ENCODE data around the gene HTR7.
"Not testable (repeated sequence)": the region's sequence is repeated elsewhere in the genome, so short reads cannot be mapped to it uniquely, and the experiment has no call there.

HTR7 gene

DNA sequence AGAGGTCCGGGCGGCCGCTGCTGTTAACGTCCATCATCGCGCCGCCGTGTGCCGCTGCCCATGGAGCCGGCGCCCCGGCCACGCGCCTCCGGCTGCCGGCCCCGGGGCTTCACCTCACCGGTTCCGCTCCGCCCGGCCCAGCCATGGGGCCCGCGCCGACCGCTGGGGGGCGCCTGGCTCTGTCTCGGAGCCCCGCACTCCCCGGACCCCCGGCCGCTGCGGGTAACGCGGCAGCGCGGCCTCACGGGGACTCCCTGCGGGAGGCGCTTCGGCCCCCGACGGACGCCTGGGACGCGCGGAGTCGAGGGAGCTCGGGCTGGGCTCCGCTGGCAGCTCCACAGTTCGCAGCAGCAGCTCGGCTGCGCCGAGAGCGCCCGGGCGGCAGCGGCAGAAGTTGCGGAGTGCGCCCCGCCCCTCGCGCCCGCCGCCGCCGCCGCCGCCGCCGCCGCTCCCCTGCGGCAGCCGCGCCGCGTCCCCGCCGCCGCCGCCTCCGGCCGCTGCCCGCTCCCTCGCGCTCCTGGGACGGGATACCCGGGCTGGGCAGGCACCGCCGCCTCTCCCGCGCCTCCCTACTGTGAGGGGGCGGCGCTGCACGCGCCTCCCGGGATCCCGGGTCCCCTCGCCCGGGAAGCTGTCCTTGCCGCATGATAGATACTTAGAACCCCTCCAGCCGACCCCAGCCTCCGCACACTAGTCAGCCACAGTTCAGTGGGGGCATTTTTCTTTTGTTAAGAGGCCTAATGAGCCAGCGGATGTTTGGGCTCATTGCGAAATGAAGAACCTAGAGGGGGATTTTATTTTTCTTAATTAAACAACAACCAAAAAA is at the start of gene HTR7:
TSS of gene HTR7 (minus strand) at position 405 of the 826 bp plus-strand sequence. CDS start at position 37, 368 bp downstream.
- DNase-seq (ENCODE audit: low spot score in 2 of 2), result peak; percentile 39 to 53
- peak; percentile 75 for ATAC-seq (replicated peaks; ENCODE audit: extremely low read depth, poor library complexity, severe bottlenecking)

GRCh38 chr10:90906596-90906995 is 48.8 kb upstream of the HTR7 start:
- H3K4me3 Mint-ChIP-seq, result no peak overlapping the region

More for the DNA sequence above, at the start of gene HTR7:
- Mint-ChIP-seq H3K4me1 (peaks cover 10% of the 10 kb centered on the region), H3K4me3 (peak within 1 kb of the TSS; percentile 88), H3K36me3 (ENCODE audit: insufficient read depth) (peaks cover 9% of the 10 kb centered on the region), H3K27ac (ENCODE audit: low read depth) (peak within 1 kb of the TSS; percentile 65), H3K27me3 (peaks cover 77% of the 10 kb centered on the region), H3K9me3 (no peaks in the 10 kb centered on the region)

GRCh38 chr10:90905925-90906324 is 48.1 kb upstream of the HTR7 start:
- H3K36me3 Mint-ChIP-seq (ENCODE audit: insufficient read depth), result peaks cover 15% of the 10 kb centered on the region
- H3K27ac Mint-ChIP-seq (ENCODE audit: low read depth), result no peak overlapping the region
- DNase-seq (ENCODE audit: low spot score in 2 of 2), result no peak
- H3K9me3 Mint-ChIP-seq, result no peaks in the 10 kb centered on the region
- no peaks in the 10 kb centered on the region for H3K4me1 Mint-ChIP-seq
- no peak for ATAC-seq (replicated peaks; ENCODE audit: extremely low read depth, poor library complexity, severe bottlenecking)
- H3K27me3 Mint-ChIP-seq, result no peaks in the 10 kb centered on the region
- H3K4me3 Mint-ChIP-seq, result no peak overlapping the region

More at GRCh38 chr10:90906596-90906995, 48.8 kb upstream of the HTR7 start:
- no peak for DNase-seq (ENCODE audit: low spot score in 2 of 2)
- peaks cover 10% of the 10 kb centered on the region for H3K36me3 Mint-ChIP-seq (ENCODE audit: insufficient read depth)
- no peaks in the 10 kb centered on the region for H3K4me1 Mint-ChIP-seq
- ATAC-seq (replicated peaks; ENCODE audit: extremely low read depth, poor library complexity, severe bottlenecking), result no peak
- no peaks in the 10 kb centered on the region for H3K9me3 Mint-ChIP-seq
- H3K27me3 Mint-ChIP-seq, result no peaks in the 10 kb centered on the region
- no peak overlapping the region for H3K27ac Mint-ChIP-seq (ENCODE audit: low read depth)

DNA sequence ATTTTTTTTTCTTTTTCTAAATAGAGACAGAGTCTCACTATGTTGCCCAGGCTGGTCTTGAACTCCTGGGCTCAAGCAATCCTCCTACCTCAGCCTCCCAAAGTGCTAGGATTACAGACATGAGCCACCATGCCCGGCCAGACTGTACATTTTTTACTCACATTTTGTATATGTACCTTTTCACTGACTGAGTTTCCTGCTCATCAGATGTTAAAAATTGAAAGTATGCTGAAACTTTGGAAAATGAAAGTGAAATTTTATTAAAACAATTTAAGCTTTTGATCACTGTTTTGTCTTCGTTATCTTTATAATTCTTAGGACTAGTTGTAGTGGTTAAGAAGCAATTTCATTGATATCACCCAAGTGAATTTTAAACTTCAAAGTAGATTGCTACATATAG is 39.1 kb upstream of the HTR7 start:
- H3K4me1 Mint-ChIP-seq; H3K27me3 Mint-ChIP-seq; DNase-seq (ENCODE audit: low spot score in 2 of 2); ATAC-seq (replicated peaks; ENCODE audit: extremely low read depth, poor library complexity, severe bottlenecking); H3K9me3 Mint-ChIP-seq; H3K4me3 Mint-ChIP-seq: not testable (repeated sequence)
- Mint-ChIP-seq H3K27ac (ENCODE audit: low read depth) (peak overlapping the region; percentile 72), H3K36me3 (ENCODE audit: insufficient read depth) (peaks cover 37% of the 10 kb centered on the region)

DNA sequence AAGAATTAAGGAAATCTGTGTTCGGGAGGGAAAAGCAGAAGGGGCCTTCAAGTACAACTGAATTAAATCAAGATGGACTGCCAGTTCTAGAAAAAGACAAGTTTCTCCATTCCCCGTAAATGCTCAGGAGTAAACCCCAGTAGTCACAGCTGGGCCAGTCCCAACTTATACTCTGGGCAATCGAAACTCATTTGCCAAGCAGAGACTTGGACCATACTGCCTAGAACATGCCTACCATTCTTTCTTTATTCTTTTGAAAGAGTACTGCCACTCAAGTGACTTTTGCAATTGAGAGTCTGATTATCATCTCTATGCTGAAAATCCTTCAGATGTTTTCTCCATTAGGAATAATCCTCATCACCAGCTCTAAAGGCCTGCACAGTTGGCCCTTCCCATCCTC is 35.4 kb upstream of the HTR7 start:
- no peak for DNase-seq (ENCODE audit: low spot score in 2 of 2)
- Mint-ChIP-seq H3K27me3 (no peaks in the 10 kb centered on the region), H3K36me3 (ENCODE audit: insufficient read depth) (peaks cover 53% of the 10 kb centered on the region), H3K27ac (ENCODE audit: low read depth) (no peak overlapping the region), H3K4me3 (no peak overlapping the region), H3K9me3 (no peaks in the 10 kb centered on the region), H3K4me1 (peaks cover 13% of the 10 kb centered on the region)
- no peak for ATAC-seq (replicated peaks; ENCODE audit: extremely low read depth, poor library complexity, severe bottlenecking)

- Mint-ChIP-seq H3K27ac (ENCODE audit: low read depth) (no peak overlapping the region), H3K4me3 (no peak overlapping the region), H3K9me3 (no peaks in the 10 kb centered on the region), H3K27me3 (no peaks in the 10 kb centered on the region), H3K36me3 (ENCODE audit: insufficient read depth) (peaks cover 70% of the 10 kb centered on the region), H3K4me1 (peaks cover 7% of the 10 kb centered on the region)
- DNase-seq (ENCODE audit: low spot score in 2 of 2), result no peak
- no peak for ATAC-seq (replicated peaks; ENCODE audit: extremely low read depth, poor library complexity, severe bottlenecking)
These were observed 32.5 kb upstream of the HTR7 start for GRCh38 chr10:90890347-90890746.

GRCh38 chr10:90889636-90890035 is 31.8 kb upstream of the HTR7 start:
- Mint-ChIP-seq H3K4me1 (peaks cover 7% of the 10 kb centered on the region), H3K27ac (ENCODE audit: low read depth) (no peak overlapping the region), H3K9me3 (no peaks in the 10 kb centered on the region), H3K4me3 (no peak overlapping the region), H3K36me3 (ENCODE audit: insufficient read depth) (peaks cover 70% of the 10 kb centered on the region), H3K27me3 (no peaks in the 10 kb centered on the region)
- ATAC-seq (replicated peaks; ENCODE audit: extremely low read depth, poor library complexity, severe bottlenecking) (no peak), DNase-seq (ENCODE audit: low spot score in 2 of 2) (no peak)

DNA sequence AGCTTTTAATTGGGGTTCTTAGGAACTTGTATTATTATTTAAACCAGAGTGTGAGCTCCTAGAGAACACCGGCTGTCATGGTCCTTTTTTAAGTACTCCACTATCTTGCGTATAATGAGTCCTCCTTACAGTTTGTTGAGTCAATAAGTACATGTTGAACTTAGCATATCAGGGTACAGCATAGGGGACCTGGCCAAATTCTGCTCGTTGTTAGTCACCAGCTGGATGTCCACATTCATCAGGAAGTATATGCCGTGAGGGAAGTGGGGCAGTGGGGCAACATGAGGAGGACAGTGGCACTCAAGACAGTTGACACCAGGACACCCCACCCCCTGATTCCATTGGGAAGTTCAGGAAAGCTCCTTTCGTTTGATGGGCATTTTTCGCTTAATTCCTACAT is 30.5 kb upstream of the HTR7 start:
- peaks cover 7% of the 10 kb centered on the region for H3K4me1 Mint-ChIP-seq
- no peak overlapping the region for H3K4me3 Mint-ChIP-seq
- H3K9me3 Mint-ChIP-seq, result no peaks in the 10 kb centered on the region
- peaks cover 67% of the 10 kb centered on the region for H3K36me3 Mint-ChIP-seq (ENCODE audit: insufficient read depth)
- no peak for ATAC-seq (replicated peaks; ENCODE audit: extremely low read depth, poor library complexity, severe bottlenecking)
- H3K27me3 Mint-ChIP-seq, result no peaks in the 10 kb centered on the region
- H3K27ac Mint-ChIP-seq (ENCODE audit: low read depth), result peak overlapping the region; percentile 22
- DNase-seq (ENCODE audit: low spot score in 2 of 2), result no peak

GRCh38 chr10:90887555-90887954 is 29.7 kb upstream of the HTR7 start:
- H3K27ac Mint-ChIP-seq (ENCODE audit: low read depth), result no peak overlapping the region
- no peak overlapping the region for H3K4me3 Mint-ChIP-seq
- peaks cover 67% of the 10 kb centered on the region for H3K36me3 Mint-ChIP-seq (ENCODE audit: insufficient read depth)
- H3K4me1 Mint-ChIP-seq, result peaks cover 7% of the 10 kb centered on the region
- no peaks in the 10 kb centered on the region for H3K27me3 Mint-ChIP-seq
- H3K9me3 Mint-ChIP-seq, result no peaks in the 10 kb centered on the region
- DNase-seq (ENCODE audit: low spot score in 2 of 2) (no peak), ATAC-seq (replicated peaks; ENCODE audit: extremely low read depth, poor library complexity, severe bottlenecking) (no peak)

- no peak for DNase-seq (ENCODE audit: low spot score in 2 of 2)
These were observed 27.3 kb upstream of the HTR7 start for GRCh38 chr10:90885176-90885575.

DNA sequence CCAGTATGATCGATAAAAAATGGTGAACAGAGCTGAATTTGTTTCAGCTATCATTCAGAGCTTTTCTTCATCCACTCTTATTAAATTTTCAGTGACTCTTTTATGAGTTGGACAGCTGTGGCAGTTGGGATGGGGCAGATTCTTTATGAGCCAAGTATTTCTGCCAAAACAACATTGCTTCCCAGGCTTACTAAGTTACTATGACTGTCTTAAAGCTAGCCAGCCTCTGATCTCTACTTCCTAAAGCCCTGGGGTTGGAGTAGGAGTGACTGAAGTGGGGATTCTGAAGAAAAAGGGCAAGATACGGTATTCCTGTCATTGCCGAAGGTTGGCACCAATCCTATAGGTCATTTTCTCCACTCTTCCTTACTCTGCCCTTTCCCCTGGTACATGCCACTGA is 26.6 kb upstream of the HTR7 start:
- no peaks in the 10 kb centered on the region for H3K27me3 Mint-ChIP-seq
- DNase-seq (ENCODE audit: low spot score in 2 of 2) (no peak), ATAC-seq (replicated peaks; ENCODE audit: extremely low read depth, poor library complexity, severe bottlenecking) (no peak)
- H3K27ac Mint-ChIP-seq (ENCODE audit: low read depth), result no peak overlapping the region
- H3K36me3 Mint-ChIP-seq (ENCODE audit: insufficient read depth), result peaks cover 50% of the 10 kb centered on the region
- H3K4me1 Mint-ChIP-seq, result no peaks in the 10 kb centered on the region
- H3K9me3 Mint-ChIP-seq, result no peaks in the 10 kb centered on the region
- no peak overlapping the region for H3K4me3 Mint-ChIP-seq

More at GRCh38 chr10:90885176-90885575, 27.3 kb upstream of the HTR7 start:
- no peak for ATAC-seq (replicated peaks; ENCODE audit: extremely low read depth, poor library complexity, severe bottlenecking)
- no peaks in the 10 kb centered on the region for H3K9me3 Mint-ChIP-seq
- no peaks in the 10 kb centered on the region for H3K27me3 Mint-ChIP-seq
- H3K36me3 Mint-ChIP-seq (ENCODE audit: insufficient read depth), result peaks cover 51% of the 10 kb centered on the region
- H3K27ac Mint-ChIP-seq (ENCODE audit: low read depth), result no peak overlapping the region
- H3K4me3 Mint-ChIP-seq, result no peak overlapping the region
- no peaks in the 10 kb centered on the region for H3K4me1 Mint-ChIP-seq

DNA sequence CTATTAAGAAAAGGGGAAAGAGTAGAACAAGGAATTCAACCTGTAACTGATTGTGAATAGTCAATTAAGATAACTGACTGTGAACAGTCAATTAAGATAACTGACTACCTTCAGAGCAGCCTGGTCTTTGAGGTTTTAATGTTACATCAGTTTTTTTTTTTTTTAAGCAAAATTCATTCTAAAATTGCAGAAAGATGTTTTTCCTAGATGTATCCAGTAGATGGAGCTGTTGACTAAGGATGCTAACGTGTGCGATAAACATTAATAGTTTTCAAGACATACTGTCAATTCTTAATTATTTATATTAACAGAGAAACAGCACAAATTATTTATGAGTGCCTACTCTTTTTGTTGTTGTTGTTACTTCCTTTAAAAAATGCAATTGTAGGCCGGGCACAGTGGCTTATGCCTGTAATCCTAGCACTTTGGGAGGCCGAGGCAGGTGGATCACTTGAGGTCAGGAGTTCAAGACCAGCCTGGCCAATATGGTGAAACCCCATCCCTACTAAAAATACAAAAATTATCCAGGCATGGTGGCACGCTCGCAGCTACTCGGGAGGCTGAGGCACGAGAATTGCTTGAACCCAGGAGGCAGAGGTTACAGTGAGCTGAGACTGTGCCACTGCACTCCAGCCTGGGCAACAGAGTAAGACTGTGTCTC is 22.4 kb upstream of the HTR7 start:
- not testable (repeated sequence) for H3K9me3 Mint-ChIP-seq; H3K4me3 Mint-ChIP-seq; H3K4me1 Mint-ChIP-seq; H3K27me3 Mint-ChIP-seq; H3K27ac Mint-ChIP-seq (ENCODE audit: low read depth); DNase-seq (ENCODE audit: low spot score in 2 of 2)
- H3K36me3 Mint-ChIP-seq (ENCODE audit: insufficient read depth), result peaks cover 25% of the 10 kb centered on the region
- peak; percentile 32 for ATAC-seq (replicated peaks; ENCODE audit: extremely low read depth, poor library complexity, severe bottlenecking)

- Mint-ChIP-seq H3K4me3 (no peak overlapping the region), H3K27me3 (no peaks in the 10 kb centered on the region), H3K9me3 (no peaks in the 10 kb centered on the region), H3K36me3 (ENCODE audit: insufficient read depth) (peaks cover 23% of the 10 kb centered on the region), H3K4me1 (peaks cover 3% of the 10 kb centered on the region), H3K27ac (ENCODE audit: low read depth) (no peak overlapping the region)
- ATAC-seq (replicated peaks; ENCODE audit: extremely low read depth, poor library complexity, severe bottlenecking), result no peak
- no peak for DNase-seq (ENCODE audit: low spot score in 2 of 2)
These were observed 21.2 kb upstream of the HTR7 start for GRCh38 chr10:90879062-90879461.
